AG04449 (cell line): ENCODE results near the gene CELSR1.

Experiments used
- CTCF ChIA-PET: fragments of 350-600 bp; formaldehyde crosslinking; extraction: SDS; loops from one replicate; lab custom pipeline; 2021; ENCODE audit warnings: antibody characterized with exemption; lab: Yijun Ruan, JAX
- POLR2A ChIA-PET: fragments of 400-600, 350-600 bp; formaldehyde crosslinking; extraction: SDS; loops from one replicate; lab custom pipeline; 2020; ENCODE audit warnings: antibody characterized with exemption, inconsistent platforms; lab: Yijun Ruan, JAX
- DNase-seq: peaks from one replicate; pipeline ENCODE4 v3.0.0-alpha.2; 2010; ENCODE audit warnings: low read depth, low spot score
- H3K4me3 ChIP-seq: 2 replicates; pipeline ENCODE4 v1.5.1; 2011; ENCODE audit warnings: low read depth, mild to moderate bottlenecking, control low read depth, low read length
- CTCF ChIP-seq: IDR thresholded peaks from one replicate; pipeline ENCODE4 v1.5.1; 2011; ENCODE audit warnings: mild to moderate bottlenecking, moderate library complexity, low read length, control low read depth, inconsistent platforms; ENCODE audit not compliant: insufficient read depth; ENCODE audit errors: missing control alignments

CELSR1 gene

DNA sequence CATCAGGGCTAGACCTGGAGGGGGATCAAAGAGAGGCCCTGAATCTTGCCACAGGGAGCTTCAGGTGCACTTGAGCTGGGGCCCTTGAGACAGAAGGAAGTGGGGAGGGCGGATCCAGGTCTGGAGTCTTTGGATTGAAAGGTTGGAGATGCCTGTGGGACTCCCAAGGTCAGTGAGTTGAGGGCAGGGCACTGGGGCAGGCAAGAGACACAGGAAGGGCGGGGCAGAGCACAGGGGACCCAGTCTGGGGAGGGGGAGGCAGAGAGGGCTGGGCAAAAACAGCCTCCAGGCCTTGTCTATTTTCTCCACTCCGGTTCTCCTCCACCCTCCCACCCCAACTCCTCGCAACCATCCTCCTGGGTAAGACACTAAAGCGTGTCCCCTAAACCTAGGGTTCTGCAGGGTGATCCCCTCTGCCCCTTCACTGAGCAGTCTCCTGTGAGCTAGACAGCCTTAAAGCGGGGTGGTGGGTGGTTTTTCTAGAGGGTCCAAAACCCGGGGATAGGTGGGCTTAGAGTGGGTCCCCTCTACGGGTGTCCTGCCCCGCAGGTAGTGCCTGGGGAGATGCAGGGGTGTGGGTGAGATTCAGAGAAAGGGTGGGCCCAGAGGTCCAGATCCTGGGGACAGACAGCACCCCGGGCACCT lies 38.6 kb upstream of the CELSR1 start:
- CTCF ChIA-PET, result interaction anchor here (1.4 to 1.5 kb wide), 2 partner anchors 11 to 12 kb away, joined by 4 to 10 read pairs; no protein-coding TSS in a partner anchor
- peak overlapping the region; percentile 64 for H3K4me3 ChIP-seq

DNA sequence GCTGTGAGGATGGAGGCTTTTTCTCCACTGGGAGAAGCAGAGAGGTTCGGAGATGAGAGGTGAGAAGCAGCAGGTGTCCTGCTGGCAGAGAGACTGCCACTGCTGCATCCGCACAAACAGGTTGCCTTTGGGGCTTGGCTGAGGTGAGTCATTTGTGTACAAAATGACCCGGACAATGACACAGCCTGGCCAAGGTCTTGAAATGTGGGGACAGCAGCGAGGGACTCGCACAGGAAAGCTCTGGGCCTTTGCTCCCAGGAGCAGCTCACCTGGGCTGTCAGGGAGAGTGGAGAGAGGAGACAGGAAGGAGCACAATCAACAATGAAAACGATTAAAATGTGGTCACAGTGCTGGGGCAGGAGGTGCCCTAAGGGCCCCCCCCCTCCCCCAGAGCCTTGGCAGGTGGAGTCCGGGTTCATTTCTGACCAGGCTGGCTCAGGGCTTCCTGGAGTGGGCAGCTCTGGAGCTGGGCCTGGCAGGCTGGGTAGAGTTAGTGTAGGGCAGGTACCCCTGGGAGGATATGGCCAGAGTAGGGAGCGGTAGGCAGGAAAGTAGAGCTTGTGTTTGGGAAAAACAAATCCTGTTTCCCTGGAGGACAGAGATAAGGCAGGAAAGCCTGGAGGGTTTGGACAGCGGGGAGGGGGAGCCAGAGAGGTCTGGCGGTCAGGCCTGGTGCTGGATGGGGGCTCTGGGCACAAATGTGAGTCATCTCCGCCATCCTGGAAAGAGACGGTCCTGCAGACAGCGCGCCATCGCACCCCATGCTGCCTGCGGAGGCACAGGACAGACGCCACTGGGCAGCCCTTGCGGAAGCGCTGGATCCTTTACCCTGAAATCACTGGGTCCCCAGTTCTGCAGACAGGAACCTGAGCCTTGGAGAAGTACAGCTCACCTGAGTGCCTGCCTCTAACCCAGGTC lies 37.8 kb upstream of the CELSR1 start:
- DNase-seq, result no peak
- no peak for TF ChIP-seq CTCF
- no peak overlapping the region for H3K4me3 ChIP-seq
- POLR2A ChIA-PET, result no interaction called here
- CTCF ChIA-PET, result interaction anchor here (1.4 to 1.5 kb wide), 2 partner anchors 10 to 12 kb away, joined by 4 to 10 read pairs; no protein-coding TSS in a partner anchor

More for the DNA sequence above, 38.6 kb upstream of the CELSR1 start:
- POLR2A ChIA-PET, result no interaction called here
- no peak for TF ChIP-seq CTCF
- no peak for DNase-seq

- DNase-seq, result no peak
- TF ChIP-seq CTCF, result no peak
- ChIA-PET CTCF (interaction anchor here (1.5 kb wide), 1 partner anchor 11 kb away, joined by 10 read pairs; no protein-coding TSS in a partner anchor), POLR2A (no interaction called here)
- no peak overlapping the region for H3K4me3 ChIP-seq
These were observed 37.1 kb upstream of the CELSR1 start for GRCh38 chr22:46574438-46574992.

GRCh38 chr22:46573781-46574437 lies 36.5 kb upstream of the CELSR1 start:
- H3K4me3 ChIP-seq, result no peak overlapping the region
- no peak for DNase-seq
- TF ChIP-seq CTCF, result no peak
- POLR2A ChIA-PET, result no interaction called here
- CTCF ChIA-PET, result interaction anchor here (1.7 kb wide), 1 partner anchor 11 kb away, joined by 8 read pairs; no protein-coding TSS in a partner anchor

- no peak for TF ChIP-seq CTCF
- no peak for DNase-seq
- no peak overlapping the region for H3K4me3 ChIP-seq
- ChIA-PET POLR2A (no interaction called here), CTCF (interaction anchor here (1.7 kb wide), 1 partner anchor 10 kb away, joined by 8 read pairs; no protein-coding TSS in a partner anchor)
These were observed 35.7 kb upstream of the CELSR1 start for GRCh38 chr22:46572911-46573780.
